IPS-11a (cell line): ENCODE data around the gene GALNT9.

ENCODE experiments used
- H3K4me3 ChIP-seq: one replicate; pipeline ENCODE4 v1.5.1; 2013; ENCODE audit warnings: low read depth, low read length, control low read depth

The GALNT9 gene

DNA sequence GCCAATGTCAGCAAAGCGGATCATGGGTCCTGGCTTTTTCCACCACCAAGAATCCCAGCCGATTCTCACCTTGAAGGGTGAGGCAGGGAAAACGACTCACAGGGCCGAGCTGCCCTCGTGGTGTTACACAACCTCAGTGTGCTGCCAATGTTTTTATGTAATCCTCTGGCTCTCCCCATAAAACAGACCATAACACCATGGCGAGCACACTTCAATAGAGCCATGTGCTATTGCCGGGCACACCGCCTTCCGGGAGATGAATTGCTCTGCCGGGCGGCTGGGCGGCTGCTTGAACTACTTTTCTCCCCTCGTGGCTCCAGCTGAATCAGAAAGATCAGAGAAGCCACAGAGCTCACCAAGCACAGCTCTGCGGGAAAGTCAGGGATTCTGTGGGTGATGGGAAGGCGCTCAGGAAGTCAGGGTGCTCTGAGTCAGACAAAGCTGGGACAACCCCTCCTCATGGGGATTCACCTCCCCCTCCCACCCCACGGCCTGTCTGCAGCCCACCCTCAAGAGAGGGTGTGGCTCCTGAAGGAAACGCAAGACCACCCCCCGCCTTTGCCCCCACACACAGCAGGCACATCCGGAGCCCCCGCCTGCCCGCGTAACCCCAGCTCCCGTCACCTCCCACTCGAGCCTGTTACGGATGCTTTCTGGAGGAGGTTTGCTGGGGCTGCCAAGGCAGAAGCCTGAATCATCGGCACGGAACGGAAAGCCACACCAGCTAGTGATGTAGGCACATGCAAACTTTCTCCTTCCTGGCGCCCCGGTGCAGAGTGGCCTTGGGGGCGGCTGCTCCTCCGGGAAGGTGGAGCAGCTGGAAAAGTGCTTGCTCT, 1.8 kb downstream of the GALNT9 start:
- H3K4me3 ChIP-seq = no peak overlapping the region

DNA sequence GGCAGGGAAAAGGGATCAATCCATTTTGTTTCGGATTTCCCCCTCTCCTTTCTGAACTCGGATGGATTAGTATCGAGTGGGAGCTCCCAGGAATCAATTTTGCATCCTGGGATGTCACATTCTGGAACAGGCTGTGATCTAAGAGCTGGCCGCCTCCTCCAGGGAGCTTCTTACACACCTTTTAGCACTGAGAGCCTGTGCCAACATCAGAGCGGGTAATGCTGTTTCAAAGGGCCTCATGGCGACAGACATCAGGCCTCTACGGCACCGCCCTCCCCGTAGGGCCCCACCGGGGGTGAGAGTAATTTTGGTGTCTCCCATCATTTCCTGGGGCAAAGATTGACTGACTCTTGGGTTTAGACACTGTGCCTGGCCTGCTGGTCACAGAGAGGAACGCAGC, 2.7 kb downstream of the GALNT9 start:
- no peak overlapping the region for H3K4me3 ChIP-seq

DNA sequence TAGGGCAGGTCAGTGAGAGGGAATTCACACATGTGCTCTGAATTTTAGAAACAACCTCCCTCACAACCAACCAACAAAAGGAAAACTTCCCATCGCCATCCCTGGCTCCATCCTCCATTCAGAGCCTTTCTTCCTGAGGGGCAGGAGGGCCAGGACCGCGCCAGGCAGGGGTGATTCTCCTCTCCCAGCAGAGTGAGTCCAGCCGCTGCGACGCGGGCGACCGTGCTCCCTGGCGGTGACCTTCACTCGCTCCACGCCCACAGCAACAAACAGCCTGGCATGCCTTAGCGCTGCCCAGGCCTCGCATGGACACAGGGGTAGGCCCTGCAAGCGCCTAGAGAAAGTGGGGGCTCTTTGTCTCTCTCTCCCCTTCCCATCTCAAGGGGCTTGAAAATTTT, 3.7 kb downstream of the GALNT9 start:
- no peak overlapping the region for H3K4me3 ChIP-seq

DNA sequence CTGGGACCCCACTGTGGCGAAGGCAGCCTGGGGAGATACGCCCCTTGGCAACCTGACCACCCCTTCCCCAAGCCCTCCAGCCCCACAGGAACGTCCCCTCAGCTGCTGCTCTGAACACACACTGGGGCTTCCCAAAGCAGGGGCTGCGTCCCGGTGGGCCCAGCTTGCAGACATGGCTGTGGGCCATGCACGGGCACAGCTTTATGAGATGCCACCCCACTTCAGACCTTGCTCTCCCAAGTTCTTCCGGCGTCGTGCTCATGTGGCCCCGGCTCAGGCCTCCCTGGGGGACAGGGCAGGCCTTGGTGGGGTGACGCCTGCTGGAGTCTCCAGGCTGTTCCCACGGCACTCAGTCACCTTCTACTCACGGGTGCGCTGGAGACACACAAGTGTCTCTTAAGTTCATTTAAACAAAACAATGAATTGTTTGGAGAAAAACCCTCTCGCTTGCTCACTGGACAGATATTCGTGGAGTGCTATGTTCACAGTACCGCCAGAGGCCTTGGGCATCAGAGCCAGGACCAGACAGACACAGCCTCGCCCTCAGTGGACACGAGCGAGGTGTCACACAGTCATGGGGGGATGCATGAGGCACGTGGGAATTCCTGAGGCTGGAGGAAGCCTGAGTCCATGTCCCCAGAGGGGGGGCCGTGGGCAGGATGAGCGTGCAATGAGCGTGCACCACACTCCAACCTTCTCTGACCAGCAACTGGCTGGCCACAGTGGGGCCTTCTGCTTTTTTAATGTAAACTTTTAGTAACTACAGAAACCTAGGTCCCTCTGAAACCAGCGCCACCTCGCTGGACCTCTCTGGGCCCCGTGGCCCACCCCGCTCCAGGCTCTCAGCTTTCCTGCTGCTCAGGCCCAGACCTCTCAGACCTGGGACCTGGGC, 4.3 kb downstream of the GALNT9 start:
- no peak overlapping the region for H3K4me3 ChIP-seq

GRCh38 chr12:132324173-132324572, 5.2 kb downstream of the GALNT9 start:
- no peak overlapping the region for H3K4me3 ChIP-seq

GRCh38 chr12:132323171-132324010, 6.0 kb downstream of the GALNT9 start:
- no peak overlapping the region for H3K4me3 ChIP-seq

- H3K4me3 ChIP-seq = no peak overlapping the region
These were observed 6.9 kb downstream of the GALNT9 start for GRCh38 chr12:132322206-132323132.

GRCh38 chr12:132321321-132322118, 7.9 kb downstream of the GALNT9 start:
- no peak overlapping the region for H3K4me3 ChIP-seq

GRCh38 chr12:132320767-132321211, 8.6 kb downstream of the GALNT9 start:
- H3K4me3 ChIP-seq = no peak overlapping the region

- no peak overlapping the region for H3K4me3 ChIP-seq
These were observed 9.3 kb downstream of the GALNT9 start for GRCh38 chr12:132319991-132320570.

DNA sequence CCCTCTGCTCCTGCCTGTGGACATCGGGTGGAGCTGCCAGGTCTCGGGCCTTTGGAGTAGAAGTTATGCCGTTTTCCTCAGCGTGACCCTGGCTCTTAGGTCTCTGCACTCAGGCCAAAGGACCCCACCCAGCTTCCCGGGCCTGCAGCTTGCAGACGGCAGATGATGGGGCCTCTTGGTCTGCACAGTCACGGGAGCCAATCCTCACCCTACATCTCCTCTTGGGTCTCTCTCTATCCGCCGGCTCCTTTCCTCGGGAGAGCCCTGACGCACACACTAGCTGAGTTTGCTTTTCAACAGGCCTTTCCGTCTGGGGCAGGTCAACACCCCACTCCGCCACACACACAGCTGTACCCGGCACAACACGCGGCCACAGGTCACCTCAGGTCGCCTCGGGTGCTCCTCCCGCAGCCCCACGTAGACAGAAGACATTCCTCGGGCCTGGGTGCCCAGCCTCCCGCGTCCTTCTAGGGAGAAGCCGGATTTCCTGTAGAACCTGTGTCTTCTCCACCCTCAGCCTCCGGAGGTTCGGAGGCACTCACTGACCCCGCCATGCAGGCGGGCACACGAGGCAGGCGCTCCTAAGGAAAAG, 9.9 kb downstream of the GALNT9 start:
- no peak overlapping the region for H3K4me3 ChIP-seq

GRCh38 chr12:132318618-132319033, 10.8 kb downstream of the GALNT9 start:
- no peak overlapping the region for H3K4me3 ChIP-seq

DNA sequence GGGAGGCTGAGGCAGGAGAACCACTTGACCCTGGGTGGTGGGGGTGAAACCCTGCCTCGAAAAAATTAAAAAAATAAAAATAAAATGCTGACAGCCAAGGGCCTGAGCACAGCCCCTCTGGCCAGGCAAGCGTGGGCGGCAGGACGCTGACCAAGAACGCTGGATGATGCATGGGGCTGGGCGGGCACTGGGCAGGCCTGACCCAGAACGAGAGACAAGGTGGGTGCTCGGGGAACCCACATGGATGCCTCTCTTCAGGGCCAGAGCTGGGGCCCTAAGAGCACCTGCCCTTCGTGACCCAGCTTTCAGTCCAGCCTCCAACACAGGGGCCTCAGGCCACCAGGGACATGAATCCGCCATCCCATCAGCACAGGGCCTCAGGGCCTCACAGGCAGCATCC, 11.3 kb downstream of the GALNT9 start:
- no peak overlapping the region for H3K4me3 ChIP-seq

- no peak overlapping the region for H3K4me3 ChIP-seq
These were observed 12.0 kb downstream of the GALNT9 start for GRCh38 chr12:132317233-132317938.

GRCh38 chr12:132316497-132317232, 12.7 kb downstream of the GALNT9 start:
- no peak overlapping the region for H3K4me3 ChIP-seq

GRCh38 chr12:132315951-132316350, 13.4 kb downstream of the GALNT9 start:
- H3K4me3 ChIP-seq = no peak overlapping the region

DNA sequence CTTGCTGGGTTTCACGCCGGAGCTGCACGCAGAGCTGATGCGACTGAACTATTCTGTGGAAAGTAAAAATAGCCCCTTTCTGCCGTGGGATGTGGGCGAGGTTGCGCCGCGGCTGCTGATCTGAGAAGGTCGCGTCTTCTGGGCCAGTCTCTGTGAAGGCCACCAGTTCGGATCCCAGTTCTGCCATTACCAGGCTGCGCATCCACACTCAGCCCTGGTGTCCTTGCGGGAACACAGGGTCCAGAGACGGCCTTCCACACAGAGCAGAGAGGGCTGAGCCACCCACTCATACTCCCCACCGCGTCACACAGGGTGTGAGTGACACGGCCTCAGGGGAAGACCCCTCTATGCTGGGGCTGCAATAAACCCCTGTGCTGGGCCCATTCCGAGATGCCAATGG, 13.9 kb downstream of the GALNT9 start:
- no peak overlapping the region for H3K4me3 ChIP-seq
